Sigmoid colon (tissue), 3 donors: ENCODE data around the gene ITPRIP.

Experiments used
- CTCF ChIP-seq, 4 experiments: fragments of 450-650 bp in 3 of 4; fragments of 200-600 bp in 1 of 4; IDR thresholded peaks; one replicate each; pipeline ENCODE4 v1.5.1; 2016 to 2019; ENCODE audit warnings: antibody characterized with exemption in 4 of 4, mild to moderate bottlenecking in 3 of 4, moderate library complexity in 2 of 4
- POLR2A ChIP-seq, 2 donors: fragments of 450-650 bp; IDR thresholded peaks; one replicate each; pipeline ENCODE4 v1.6.1; 2016; ENCODE audit warnings: antibody characterized with exemption in 2 of 2, mild to moderate bottlenecking in 2 of 2, moderate library complexity in 2 of 2

- no peak for TF ChIP-seq POLR2A (IDR thresholded peaks at IDR 0.05)
- no peak for TF ChIP-seq CTCF (IDR thresholded peaks at IDR 0.05)
Observed at GRCh38 chr10:104315486-104315921, 22.8 kb downstream of the ITPRIP start.
